Stimulated activated CD8-positive, alpha-beta memory T cell treated with anti-CD3 and anti-CD28 coated beads, Interleukin-4, amount 100 ng/mL, for 1 hour (primary cell): Measurements from ENCODE around the gene RASL11B.

Experiments used
- DNase-seq, 2 donors: peaks; one replicate each; pipeline ENCODE4 v3.0.0-alpha.2; 2020; ENCODE audit warnings: low read depth in 2 of 2, low spot score in 1 of 2

Gene RASL11B

GRCh38 chr4:52912608-52913007 lies 50.5 kb downstream of the RASL11B start:
- DNase-seq, result no peak

GRCh38 chr4:52914051-52914605 lies 52.0 kb downstream of the RASL11B start:
- no peak for DNase-seq

GRCh38 chr4:52915191-52915590 lies 53.1 kb downstream of the RASL11B start:
- no peak for DNase-seq

GRCh38 chr4:52915730-52916300 lies 53.7 kb downstream of the RASL11B start:
- no peak for DNase-seq
